Measurements from ENCODE around the gene TRIM44. TPM values are rescaled to one million over a fixed set of nuclear protein-coding genes. Genes with fewer than 3 reads are reported as not detected.

TRIM44 gene
- total RNA-seq, 1 experiment from 2014 or later = 191 TPM

DNA sequence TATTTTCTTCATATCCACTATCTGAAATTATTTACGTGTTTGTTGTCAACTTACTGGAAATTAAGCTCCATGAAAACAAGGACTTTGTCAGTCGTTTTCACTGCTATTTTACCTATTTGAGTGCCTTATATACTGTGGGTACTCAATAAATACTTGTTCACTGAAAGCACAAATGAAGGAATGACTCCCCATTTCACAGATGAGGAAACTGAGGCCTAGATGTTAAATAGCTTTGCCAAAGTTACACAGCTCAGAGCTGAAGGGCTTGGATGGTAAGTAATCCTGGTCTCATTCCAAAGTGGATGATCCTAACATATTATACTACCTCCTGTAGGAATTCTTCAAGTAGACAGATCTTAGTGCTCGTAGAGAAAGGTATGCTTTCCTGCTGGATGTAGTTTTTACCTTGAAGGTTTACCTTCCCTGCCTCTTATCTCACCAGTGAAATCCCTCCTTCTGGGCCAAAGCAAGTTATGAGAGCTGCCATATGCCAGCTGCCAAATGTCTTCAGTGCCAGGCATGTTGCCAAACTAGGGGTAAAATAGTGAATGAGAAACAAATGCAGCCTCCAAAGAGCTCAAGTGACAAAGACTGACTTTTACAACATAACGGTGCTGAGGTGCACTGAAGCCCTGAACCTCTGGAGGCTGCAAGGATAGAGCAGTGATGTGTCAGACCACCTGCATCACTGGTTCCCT is 129.7 kb downstream of the TRIM44 start:
- no peak overlapping the region for H3K4me3 ChIP-seq (ENCODE audit: low read depth, low read length, poor library complexity, severe bottlenecking)
- H3K36me3 ChIP-seq (ENCODE audit: insufficient read depth, low read length, poor library complexity, severe bottlenecking) = no peaks in the 10 kb centered on the region
- CTCF ChIA-PET = interaction anchor here (1.6 kb wide), 1 partner anchor 30 kb away, joined by 6 read pairs; no protein-coding TSS in a partner anchor
- DNase-seq (ENCODE audit: low spot score) = peak; percentile 79
- no peaks in the 10 kb centered on the region for H3K27me3 ChIP-seq (replicated peaks; ENCODE audit: insufficient read depth, low read depth, low read length, poor library complexity)
- TF ChIP-seq EZH2 (IDR thresholded peaks at IDR 0.05; ENCODE audit: borderline replicate concordance, low read depth, low read length, poor library complexity, severe bottlenecking) (no peak), CTCF (conservative IDR thresholded peaks at IDR 0.05; ENCODE audit: low read depth, low read length) (no peak)
- H3K27ac ChIP-seq (ENCODE audit: low read depth, low read length, poor library complexity, severe bottlenecking) = no peak overlapping the region
- intact Hi-C loops (cut with micrococcal nuclease; ENCODE audit: unreplicated experiment) = no loop called here
- POLR2A ChIA-PET (ENCODE audit: low non-redundant PET) = no interaction called here
- peaks cover 19% of the 10 kb centered on the region for H3K4me1 ChIP-seq (ENCODE audit: insufficient read depth, low read length, poor library complexity, severe bottlenecking)
- BruUV-seq (replicated peaks) = no TSS peak
- no peaks in the 10 kb centered on the region for H3K9me3 ChIP-seq (ENCODE audit: low read depth, low read length, poor library complexity, severe bottlenecking)

DNA sequence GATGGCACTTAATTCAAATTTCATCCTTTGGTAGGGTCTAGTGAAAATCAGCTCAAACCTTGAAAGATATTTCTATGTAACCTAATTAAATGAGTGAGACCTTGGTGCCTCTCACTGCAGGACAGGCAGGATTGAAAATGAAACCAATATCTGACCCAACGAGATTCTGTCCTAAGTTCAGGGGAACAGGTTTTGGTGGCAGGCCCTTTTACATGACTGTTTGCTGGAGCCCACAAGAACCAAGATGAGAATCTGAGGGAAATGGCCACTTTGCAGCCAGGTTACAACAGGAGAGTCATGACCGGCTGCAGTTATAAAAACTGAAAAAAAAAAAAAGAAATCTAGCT is 130.2 kb downstream of the TRIM44 start:
- H3K4me3 ChIP-seq (ENCODE audit: low read depth, low read length, poor library complexity, severe bottlenecking) = no peak overlapping the region
- POLR2A ChIA-PET (ENCODE audit: low non-redundant PET) = no interaction called here

DNA sequence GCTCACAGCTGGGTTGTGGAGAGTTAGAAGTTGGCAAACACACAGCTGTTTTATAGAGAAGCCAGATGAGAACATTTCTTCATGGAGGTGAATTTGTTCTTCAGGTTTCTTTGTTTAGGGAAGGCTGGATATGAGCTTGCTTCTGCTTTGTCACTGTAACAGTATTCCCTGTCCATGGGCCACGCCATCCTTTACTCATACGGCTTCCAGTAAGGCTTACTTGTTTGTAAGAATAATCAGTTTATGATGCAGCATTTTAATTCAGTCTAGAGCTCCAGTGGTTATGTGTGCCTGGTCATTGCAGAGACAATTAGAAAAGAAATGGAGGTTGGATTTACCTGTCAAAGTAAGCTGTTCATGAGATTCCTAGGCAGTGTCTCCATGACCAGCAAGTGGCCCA is 131.8 kb downstream of the TRIM44 start:
- intact Hi-C loops (cut with micrococcal nuclease; ENCODE audit: unreplicated experiment) = no loop called here
- no peaks in the 10 kb centered on the region for H3K36me3 ChIP-seq (ENCODE audit: insufficient read depth, low read length, poor library complexity, severe bottlenecking)

More for the DNA sequence above, 130.2 kb downstream of the TRIM44 start:
- intact Hi-C loops (cut with micrococcal nuclease; ENCODE audit: unreplicated experiment) = no loop called here
- TF ChIP-seq CTCF (conservative IDR thresholded peaks at IDR 0.05; ENCODE audit: low read depth, low read length) = no peak
- H3K27ac ChIP-seq (ENCODE audit: low read depth, low read length, poor library complexity, severe bottlenecking) = no peak overlapping the region
- no peaks in the 10 kb centered on the region for H3K36me3 ChIP-seq (ENCODE audit: insufficient read depth, low read length, poor library complexity, severe bottlenecking)
- peaks cover 17% of the 10 kb centered on the region for H3K4me1 ChIP-seq (ENCODE audit: insufficient read depth, low read length, poor library complexity, severe bottlenecking)
- H3K9me3 ChIP-seq (ENCODE audit: low read depth, low read length, poor library complexity, severe bottlenecking) = no peaks in the 10 kb centered on the region
- CTCF ChIA-PET = interaction anchor here (1.6 kb wide), 1 partner anchor 29 kb away, joined by 6 read pairs; no protein-coding TSS in a partner anchor
- DNase-seq (ENCODE audit: low spot score) = no peak
- H3K27me3 ChIP-seq (replicated peaks; ENCODE audit: insufficient read depth, low read depth, low read length, poor library complexity) = no peaks in the 10 kb centered on the region
- BruUV-seq (replicated peaks) = no TSS peak

More for the DNA sequence above, 131.8 kb downstream of the TRIM44 start:
- ChIA-PET POLR2A (ENCODE audit: low non-redundant PET) (no interaction called here), CTCF (interaction anchor here (1.1 kb wide), 1 partner anchor 28 kb away, joined by 10 read pairs; no protein-coding TSS in a partner anchor)
- TF ChIP-seq EZH2 (IDR thresholded peaks at IDR 0.05; ENCODE audit: borderline replicate concordance, low read depth, low read length, poor library complexity, severe bottlenecking) = no peak
- no peak for TF ChIP-seq CTCF (conservative IDR thresholded peaks at IDR 0.05; ENCODE audit: low read depth, low read length)
- no peak for DNase-seq (ENCODE audit: low spot score)
- Histone ChIP-seq H3K4me3 (ENCODE audit: low read depth, low read length, poor library complexity, severe bottlenecking) (no peak overlapping the region), H3K4me1 (ENCODE audit: insufficient read depth, low read length, poor library complexity, severe bottlenecking) (peaks cover 17% of the 10 kb centered on the region), H3K9me3 (ENCODE audit: low read depth, low read length, poor library complexity, severe bottlenecking) (no peaks in the 10 kb centered on the region), H3K27ac (ENCODE audit: low read depth, low read length, poor library complexity, severe bottlenecking) (no peak overlapping the region), H3K27me3 (replicated peaks; ENCODE audit: insufficient read depth, low read depth, low read length, poor library complexity) (no peaks in the 10 kb centered on the region)
- BruUV-seq (replicated peaks) = no TSS peak
